Fibroblast of skin of right biceps (primary cell): ENCODE data around the gene SPINT2.

Experiments used
- DNase-seq: peaks from one replicate; pipeline ENCODE4 v3.0.0-alpha.2; 2013

The SPINT2 gene

GRCh38 chr19:38303517-38304351, 39.4 kb downstream of the SPINT2 start, which contains the start of gene C19orf33:
Gene C19orf33, plus strand, starts transcription at chr19:38304251. Its CDS starts 11 bp downstream, at chr19:38304262.
- DNase-seq: peak; percentile 10

DNA sequence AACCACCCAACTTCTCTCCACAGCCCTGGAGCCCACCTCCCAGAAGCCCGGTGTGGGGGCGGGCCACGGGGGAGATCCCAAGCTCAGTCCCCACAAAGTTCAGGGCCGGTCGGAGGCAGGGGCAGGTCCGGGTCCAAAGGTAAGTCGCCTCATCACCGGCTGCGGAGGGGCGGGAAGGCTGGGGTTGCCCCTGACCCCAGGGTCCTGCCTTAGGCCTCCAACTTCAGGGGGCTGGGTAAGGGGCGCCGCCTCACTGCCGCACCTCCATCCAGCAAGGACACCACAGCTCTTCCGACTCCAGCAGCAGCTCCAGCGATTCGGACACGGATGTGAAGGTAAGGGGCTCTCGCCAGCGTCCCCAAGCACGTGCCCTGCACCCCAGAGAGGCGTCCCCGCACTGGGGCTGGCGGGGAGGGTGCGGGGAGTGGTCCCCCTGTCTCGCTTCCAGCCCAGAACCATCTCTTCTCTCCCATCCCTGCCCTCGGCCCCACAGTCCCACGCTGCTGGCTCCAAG, 40.0 kb downstream of the SPINT2 start:
- DNase-seq: no peak

- no peak for DNase-seq
Measured at GRCh38 chr19:38304866-38305429, 40.6 kb downstream of the SPINT2 start.

- no peak for DNase-seq
Measured at GRCh38 chr19:38306236-38306635, 41.9 kb downstream of the SPINT2 start.

- no peak for DNase-seq
Measured at GRCh38 chr19:38307076-38307475, 42.7 kb downstream of the SPINT2 start.

- DNase-seq: no peak
Measured at GRCh38 chr19:38307597-38307996, 43.2 kb downstream of the SPINT2 start.

GRCh38 chr19:38308006-38308766, 43.8 kb downstream of the SPINT2 start:
- no peak for DNase-seq

GRCh38 chr19:38308926-38309614, 44.7 kb downstream of the SPINT2 start:
- DNase-seq: no peak

- no peak for DNase-seq
Measured at GRCh38 chr19:38309615-38310278, 45.4 kb downstream of the SPINT2 start.

GRCh38 chr19:38310279-38310670, 45.9 kb downstream of the SPINT2 start:
- no peak for DNase-seq

- no peak for DNase-seq
Measured at GRCh38 chr19:38310986-38311385, 46.6 kb downstream of the SPINT2 start.

DNA sequence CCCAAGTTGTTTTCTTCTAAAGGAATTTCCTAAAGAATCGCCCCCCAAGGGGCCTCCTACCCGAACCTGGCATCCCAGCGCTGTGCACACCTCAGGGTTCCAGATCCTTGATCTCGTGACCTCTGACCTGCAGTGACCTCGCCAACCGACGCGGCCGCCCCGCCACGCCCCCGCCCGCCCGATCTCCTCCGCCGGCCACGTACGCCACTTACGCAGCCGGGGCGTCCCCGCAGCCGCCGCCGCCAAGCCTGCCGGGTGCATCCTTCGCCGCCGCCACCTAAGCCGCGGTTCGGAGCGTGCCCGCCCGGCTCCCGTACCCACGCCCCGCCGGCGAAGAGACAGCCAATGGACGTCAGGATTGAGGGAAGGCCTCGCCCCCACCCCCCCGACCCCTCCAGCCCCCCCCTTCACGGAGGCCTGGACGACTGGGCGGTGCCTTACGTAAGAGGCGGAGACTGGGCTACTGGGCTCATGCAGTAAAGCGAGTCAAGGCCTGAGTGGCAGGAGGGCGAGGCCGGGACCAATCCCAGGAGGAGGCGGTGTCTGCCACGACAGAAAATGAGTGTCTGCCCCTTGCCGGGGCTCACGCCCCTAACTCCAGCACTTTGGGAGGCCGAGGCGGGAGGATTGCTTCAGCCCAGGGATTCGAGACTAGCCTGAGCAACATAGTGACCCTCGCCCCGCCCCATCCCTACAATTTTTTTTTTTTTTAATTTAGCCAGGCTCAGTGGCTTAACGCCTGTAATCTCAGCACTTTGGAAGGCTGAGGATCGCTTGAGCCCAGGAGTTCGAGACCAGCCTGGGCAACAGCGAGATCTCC, 51.5 kb downstream of the SPINT2 start, which contains the start of gene YIF1B:
Gene YIF1B (minus strand): TSS at position 291 of the 820 bp plus-strand sequence. CDS start 30 bp downstream, at position 261.
- peak; percentile 98 for DNase-seq

DNA sequence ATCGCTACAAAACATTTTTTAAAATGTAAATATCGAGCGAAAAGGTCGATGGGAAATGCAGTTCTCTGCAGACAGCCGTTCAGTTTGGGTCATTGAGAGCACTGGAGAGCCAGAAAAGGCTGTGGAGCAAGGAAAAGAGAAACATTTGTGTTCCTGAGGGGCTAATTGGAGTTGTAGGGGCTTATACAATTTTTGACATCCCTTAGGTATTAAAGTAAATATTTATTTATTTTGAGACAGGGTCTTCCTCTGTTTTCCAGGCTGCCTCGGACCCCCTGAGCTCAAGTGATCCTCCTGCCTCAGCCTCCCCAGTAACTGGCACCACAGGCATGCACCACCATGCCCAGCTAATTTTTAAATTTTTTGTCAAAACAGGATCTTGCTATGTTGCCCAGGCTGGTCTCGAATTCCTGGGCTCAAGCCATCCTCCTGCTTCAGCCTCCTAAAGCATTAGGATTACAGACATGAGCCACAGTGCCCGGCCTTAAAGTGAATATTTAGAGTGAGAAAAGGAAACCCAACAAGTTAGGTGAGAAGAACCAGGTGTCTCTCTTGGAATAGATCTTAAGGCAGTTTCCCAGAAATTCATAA, 52.2 kb downstream of the SPINT2 start:
- no peak for DNase-seq

DNA sequence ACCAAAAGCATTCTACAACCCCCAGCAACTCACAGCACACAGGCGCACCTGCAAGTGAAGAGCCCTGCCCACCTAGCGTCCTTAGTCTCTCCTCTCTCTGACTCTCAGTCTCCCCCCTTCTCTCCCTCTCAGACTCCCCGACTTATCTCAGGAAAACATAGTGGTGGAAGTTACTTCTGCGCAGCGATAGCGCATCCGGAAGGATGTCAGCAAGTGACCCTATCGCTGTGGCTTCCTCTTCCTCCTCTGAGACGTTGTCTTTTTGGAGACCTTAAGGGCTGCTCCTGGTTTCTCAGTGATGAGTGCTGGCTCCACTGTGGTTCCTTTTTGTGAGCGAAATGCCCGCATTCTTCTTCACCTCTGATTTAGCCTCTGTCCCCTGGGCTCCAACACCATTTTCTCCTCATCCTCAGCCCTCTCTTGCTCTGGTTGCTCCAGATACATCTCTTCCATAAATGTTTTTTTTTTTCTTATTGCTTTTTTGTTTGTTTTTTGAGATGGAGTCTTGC, 52.8 kb downstream of the SPINT2 start:
- no peak for DNase-seq

DNA sequence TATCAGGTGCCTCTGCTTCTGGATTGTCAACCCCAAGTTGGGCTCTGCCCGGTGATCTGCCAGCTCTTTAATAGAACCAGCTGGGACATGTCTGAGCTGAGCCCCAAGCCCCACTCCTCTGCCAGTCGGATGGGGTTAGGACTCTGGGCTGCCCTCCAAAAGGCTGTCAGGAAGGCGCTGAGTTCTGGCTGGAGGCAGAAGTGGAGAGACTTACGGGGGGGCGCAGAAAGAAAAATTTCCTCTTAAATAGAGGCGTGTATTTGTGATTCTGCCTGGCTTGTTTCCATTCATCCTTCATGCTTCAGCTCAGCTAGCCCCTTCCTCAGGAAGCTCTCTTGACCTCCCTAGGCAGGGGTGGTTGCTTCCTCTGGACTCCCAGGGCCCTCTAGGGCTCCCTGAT, 54.3 kb downstream of the SPINT2 start:
- DNase-seq: no peak

DNA sequence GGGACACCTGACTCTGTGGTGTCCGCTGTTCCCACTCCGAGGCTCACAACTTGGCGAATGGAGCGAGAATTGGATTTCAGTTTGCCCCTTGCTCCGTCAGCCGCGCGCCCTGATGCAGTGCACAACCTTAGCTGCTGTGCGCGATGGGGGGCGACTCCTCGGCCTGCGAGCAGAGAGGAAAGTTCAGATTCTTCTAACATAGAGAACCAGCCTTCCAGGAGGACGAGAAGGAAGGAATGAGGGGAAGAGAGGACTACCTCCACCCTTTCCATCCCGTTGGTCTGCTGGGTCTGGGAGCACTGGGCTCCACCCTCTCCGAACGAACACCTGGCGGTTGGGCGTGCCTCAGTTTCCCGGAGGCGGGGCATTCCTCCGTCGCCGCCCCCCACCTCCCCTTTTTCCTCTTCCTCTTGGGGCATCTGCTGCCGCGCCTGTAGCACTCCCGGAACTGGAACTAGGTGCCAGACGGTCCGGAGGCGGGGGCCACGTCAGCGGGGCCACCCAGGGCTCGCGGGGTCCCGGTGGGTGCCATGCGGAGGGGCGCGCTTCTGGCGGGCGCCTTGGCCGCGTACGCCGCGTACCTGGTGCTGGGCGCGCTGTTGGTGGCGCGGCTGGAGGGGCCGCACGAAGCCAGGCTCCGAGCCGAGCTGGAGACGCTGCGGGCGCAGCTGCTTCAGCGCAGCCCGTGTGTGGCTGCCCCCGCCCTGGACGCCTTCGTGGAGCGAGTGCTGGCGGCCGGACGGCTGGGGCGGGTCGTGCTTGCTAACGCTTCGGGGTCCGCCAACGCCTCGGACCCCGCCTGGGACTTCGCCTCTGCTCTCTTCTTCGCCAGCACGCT, 55.3 kb downstream of the SPINT2 start, which contains the start of gene KCNK6:
Gene KCNK6 (plus strand): TSS at position 425 of the 838 bp plus-strand sequence. CDS start 106 bp downstream, at position 531.
- no peak for DNase-seq

GRCh38 chr19:38320969-38321339, 56.6 kb downstream of the SPINT2 start:
- no peak for DNase-seq

GRCh38 chr19:38321646-38322196, 57.3 kb downstream of the SPINT2 start:
- no peak for DNase-seq

DNA sequence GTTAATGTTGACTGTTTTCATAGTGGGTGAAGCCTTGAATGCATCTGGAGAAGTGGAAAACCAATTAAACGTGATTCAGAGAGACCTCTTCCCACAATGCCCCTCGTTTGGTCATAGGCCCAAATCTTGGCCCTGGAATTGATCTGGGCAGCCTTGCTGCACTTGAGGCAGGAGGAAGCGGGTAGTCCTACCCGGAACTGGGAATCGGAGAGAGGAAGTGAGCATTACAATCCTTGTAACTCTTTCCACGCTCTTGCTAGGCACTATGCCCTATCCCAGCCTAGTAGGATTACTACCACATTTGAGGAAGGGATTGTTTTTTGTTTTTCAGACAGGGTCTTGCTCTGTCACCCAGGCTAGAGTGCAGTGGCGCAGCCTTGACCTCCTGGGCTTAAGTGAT, 58.9 kb downstream of the SPINT2 start:
- DNase-seq: no peak
